ENCODE results near the gene RNF212. TPM values are rescaled to one million over a fixed set of nuclear protein-coding genes. Genes with fewer than 3 reads are reported as not detected.
A peak's percentile ranks its signal among the peaks of the same experiment; 100 is the strongest.

The RNF212 gene
- total RNA-seq, 1 donor: 3.0 TPM

DNA sequence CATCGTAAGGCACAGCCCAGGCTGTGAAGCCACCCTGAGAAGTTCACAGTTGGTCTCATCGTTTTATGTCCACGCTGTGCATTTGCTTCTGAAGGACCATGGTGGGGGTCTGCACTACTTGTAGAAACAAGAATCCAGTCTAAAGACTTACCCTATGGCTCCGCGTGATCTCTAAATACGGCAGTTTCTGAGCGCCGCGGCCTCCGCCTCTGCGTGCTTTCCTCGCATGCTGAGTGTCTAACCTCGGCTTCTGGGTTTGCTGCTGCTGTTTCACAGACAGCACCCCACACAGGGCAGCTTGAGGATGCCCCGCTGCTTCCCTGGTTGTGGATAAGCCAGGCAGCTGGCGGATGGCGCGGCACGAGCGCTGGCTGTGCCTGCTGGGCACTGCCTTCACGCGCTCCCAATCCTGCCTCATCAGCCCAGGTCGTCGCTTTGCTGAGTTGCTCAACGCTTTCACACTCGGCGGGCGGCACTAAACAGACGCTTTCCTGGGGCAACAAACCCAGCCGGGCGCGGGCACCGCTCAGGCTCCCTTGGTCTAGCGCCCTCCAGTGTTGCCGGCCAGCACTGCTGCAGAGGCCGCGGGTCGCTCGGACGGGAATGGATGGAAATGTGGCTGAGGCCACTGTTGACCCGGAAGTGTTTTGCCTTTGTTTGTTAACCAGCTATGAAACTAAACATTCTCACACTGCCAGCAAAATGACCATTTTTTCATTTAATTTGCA is 62.7 kb downstream of the RNF212 start:
- TF ChIP-seq, protein P1, sequence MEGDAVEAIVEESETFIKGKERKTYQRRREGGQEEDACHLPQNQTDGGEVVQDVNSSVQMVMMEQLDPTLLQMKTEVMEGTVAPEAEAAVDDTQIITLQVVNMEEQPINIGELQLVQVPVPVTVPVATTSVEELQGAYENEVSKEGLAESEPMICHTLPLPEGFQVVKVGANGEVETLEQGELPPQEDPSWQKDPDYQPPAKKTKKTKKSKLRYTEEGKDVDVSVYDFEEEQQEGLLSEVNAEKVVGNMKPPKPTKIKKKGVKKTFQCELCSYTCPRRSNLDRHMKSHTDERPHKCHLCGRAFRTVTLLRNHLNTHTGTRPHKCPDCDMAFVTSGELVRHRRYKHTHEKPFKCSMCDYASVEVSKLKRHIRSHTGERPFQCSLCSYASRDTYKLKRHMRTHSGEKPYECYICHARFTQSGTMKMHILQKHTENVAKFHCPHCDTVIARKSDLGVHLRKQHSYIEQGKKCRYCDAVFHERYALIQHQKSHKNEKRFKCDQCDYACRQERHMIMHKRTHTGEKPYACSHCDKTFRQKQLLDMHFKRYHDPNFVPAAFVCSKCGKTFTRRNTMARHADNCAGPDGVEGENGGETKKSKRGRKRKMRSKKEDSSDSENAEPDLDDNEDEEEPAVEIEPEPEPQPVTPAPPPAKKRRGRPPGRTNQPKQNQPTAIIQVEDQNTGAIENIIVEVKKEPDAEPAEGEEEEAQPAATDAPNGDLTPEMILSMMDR (IDR thresholded peaks at IDR 0.05; ENCODE audit: insufficient read depth, low read depth, low read length): peak; percentile 39
- no peak overlapping the region for H3K4me3 ChIP-seq (ENCODE audit: low read depth, low read length)
- DNase-seq (ENCODE audit: low read depth): peak; percentile 17

- no peak overlapping the region for H3K4me3 ChIP-seq (ENCODE audit: low read depth, low read length)
- DNase-seq (ENCODE audit: low read depth): no peak
- TF ChIP-seq, protein P1 (IDR thresholded peaks at IDR 0.05; ENCODE audit: insufficient read depth, low read depth, low read length): no peak
These were observed 63.8 kb downstream of the RNF212 start for GRCh38 chr4:1049591-1049905.

GRCh38 chr4:1048773-1049590 is 64.4 kb downstream of the RNF212 start:
- no peak overlapping the region for H3K4me3 ChIP-seq (ENCODE audit: low read depth, low read length)
- no peak for DNase-seq (ENCODE audit: low read depth)
- TF ChIP-seq, protein P1 (IDR thresholded peaks at IDR 0.05; ENCODE audit: insufficient read depth, low read depth, low read length): no peak

DNA sequence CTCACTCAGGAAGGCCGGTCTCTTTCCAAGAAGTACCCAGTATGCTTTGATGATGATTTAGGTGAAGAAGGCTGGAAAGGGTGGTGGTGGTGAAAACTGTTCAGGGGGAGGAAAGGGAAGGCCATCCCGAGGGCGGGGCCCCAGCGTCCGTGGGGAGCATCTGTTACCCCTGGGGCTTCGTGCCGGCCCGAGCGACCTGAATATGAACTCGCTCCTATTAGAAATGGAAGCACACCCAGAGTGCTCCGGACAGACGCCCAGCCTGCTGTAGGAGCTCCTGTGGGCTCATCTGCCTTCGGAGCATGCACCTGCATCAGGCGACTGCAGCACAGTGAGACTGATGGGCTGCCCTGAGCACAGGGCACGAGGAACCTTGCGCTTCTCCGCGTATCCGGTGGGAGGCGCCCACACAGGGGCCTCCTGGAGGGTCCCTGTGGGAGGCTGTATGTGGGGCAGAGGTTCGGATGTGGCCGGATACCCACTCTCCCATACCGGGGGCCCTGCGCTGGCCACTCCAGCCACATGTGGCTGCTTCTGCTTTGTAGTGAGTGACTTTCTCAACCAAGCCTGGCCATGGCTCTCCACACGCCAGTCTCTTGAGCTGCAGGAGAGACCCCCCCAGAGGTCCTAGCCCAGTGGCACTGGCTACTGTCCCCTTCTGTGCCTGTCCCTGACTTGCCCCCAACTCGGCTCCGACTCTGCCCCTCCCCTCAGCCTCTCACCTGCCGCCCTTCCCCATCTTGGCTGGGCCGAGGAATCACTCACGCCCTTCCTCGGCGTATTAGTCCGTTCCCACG is 65.2 kb downstream of the RNF212 start:
- no peak overlapping the region for H3K4me3 ChIP-seq (ENCODE audit: low read depth, low read length)
- DNase-seq (ENCODE audit: low read depth): no peak
- TF ChIP-seq, protein P1 (IDR thresholded peaks at IDR 0.05; ENCODE audit: insufficient read depth, low read depth, low read length): no peak

- H3K4me3 ChIP-seq (ENCODE audit: low read depth, low read length): peak overlapping the region; percentile 18
- TF ChIP-seq, protein P1 (IDR thresholded peaks at IDR 0.05; ENCODE audit: insufficient read depth, low read depth, low read length): no peak
- DNase-seq (ENCODE audit: low read depth): peak; percentile 16
These were observed 66.0 kb downstream of the RNF212 start for GRCh38 chr4:1047106-1047975.

DNA sequence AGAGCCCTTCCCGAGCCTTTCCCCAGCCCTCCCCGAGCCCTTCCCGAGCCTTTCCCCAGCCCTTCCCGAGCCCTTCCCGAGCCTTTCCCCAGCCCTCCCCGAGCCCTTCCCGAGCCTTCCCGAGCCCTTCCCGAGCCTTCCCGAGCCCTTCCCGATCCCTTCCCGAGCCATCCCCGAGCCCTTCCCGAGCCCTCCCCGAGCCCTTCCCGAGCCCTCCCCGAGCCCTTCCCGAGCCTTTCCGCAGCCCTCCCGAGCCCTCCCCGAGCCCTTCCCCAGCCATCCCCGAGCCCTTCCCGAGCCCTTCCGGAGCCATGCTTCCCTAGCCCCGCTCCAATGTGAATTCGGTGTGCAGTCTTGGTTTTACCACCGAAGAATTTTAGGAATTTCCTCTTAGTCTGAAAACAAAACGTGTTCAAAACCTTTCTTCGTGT is 66.8 kb downstream of the RNF212 start:
- DNase-seq (ENCODE audit: low read depth): peak; percentile 71
- peak overlapping the region; percentile 18 for H3K4me3 ChIP-seq (ENCODE audit: low read depth, low read length)

Measured in fibroblast of villous mesenchyme (primary cell).